ENCODE results near the gene DHRS12.

DNA sequence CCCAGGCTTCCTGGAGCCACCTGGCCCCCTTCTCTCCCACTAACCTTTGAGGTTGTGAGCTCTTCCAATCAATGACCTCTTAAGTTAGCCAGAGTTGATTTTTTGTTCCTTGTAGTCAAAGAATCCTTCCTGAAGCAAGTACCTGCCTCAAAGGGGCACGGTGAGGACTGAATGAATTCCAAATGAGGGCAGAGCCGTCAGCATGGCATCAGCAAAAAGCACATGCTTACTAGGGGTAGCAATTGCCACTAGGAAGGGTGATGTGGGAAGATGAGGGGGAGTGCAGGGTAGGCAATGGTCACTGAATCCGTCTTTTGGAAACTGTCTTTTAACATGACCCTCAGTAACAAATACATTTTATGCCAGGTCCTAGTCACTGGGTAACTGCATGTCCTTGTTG, 15.6 kb upstream of the DHRS12 start:
- TF ChIP-seq ATF1 (CRISPR knock-in tag; IDR thresholded peaks at IDR 0.05) (no peak), RELA (CRISPR knock-in tag; IDR thresholded peaks at IDR 0.05; ENCODE audit: borderline replicate concordance) (no peak), JUN (CRISPR knock-in tag; IDR thresholded peaks at IDR 0.05) (no peak), ATF2 (CRISPR knock-in tag; IDR thresholded peaks at IDR 0.05; ENCODE audit: borderline replicate concordance, low read depth) (no peak)
- TF ChIP-seq, protein P1, sequence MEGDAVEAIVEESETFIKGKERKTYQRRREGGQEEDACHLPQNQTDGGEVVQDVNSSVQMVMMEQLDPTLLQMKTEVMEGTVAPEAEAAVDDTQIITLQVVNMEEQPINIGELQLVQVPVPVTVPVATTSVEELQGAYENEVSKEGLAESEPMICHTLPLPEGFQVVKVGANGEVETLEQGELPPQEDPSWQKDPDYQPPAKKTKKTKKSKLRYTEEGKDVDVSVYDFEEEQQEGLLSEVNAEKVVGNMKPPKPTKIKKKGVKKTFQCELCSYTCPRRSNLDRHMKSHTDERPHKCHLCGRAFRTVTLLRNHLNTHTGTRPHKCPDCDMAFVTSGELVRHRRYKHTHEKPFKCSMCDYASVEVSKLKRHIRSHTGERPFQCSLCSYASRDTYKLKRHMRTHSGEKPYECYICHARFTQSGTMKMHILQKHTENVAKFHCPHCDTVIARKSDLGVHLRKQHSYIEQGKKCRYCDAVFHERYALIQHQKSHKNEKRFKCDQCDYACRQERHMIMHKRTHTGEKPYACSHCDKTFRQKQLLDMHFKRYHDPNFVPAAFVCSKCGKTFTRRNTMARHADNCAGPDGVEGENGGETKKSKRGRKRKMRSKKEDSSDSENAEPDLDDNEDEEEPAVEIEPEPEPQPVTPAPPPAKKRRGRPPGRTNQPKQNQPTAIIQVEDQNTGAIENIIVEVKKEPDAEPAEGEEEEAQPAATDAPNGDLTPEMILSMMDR (IDR thresholded peaks at IDR 0.05), result no peak
- TF ChIP-seq, protein P2, sequence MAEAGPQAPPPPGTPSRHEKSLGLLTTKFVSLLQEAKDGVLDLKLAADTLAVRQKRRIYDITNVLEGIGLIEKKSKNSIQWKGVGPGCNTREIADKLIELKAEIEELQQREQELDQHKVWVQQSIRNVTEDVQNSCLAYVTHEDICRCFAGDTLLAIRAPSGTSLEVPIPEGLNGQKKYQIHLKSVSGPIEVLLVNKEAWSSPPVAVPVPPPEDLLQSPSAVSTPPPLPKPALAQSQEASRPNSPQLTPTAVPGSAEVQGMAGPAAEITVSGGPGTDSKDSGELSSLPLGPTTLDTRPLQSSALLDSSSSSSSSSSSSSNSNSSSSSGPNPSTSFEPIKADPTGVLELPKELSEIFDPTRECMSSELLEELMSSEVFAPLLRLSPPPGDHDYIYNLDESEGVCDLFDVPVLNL (CRISPR knock-in tag; IDR thresholded peaks at IDR 0.05; ENCODE audit: borderline replicate concordance, low read depth), result no peak
- TF ChIP-seq, protein P3, sequence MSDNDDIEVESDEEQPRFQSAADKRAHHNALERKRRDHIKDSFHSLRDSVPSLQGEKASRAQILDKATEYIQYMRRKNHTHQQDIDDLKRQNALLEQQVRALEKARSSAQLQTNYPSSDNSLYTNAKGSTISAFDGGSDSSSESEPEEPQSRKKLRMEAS (CRISPR knock-in tag; IDR thresholded peaks at IDR 0.05), result no peak

Measured in WTC11 (cell line).